Fibroblast of skin of right biceps (primary cell): ENCODE data around the gene PALM2AKAP2.

ENCODE experiments used
- DNase-seq: peaks from one replicate; pipeline ENCODE4 v3.0.0-alpha.2; 2013

Gene PALM2AKAP2

DNA sequence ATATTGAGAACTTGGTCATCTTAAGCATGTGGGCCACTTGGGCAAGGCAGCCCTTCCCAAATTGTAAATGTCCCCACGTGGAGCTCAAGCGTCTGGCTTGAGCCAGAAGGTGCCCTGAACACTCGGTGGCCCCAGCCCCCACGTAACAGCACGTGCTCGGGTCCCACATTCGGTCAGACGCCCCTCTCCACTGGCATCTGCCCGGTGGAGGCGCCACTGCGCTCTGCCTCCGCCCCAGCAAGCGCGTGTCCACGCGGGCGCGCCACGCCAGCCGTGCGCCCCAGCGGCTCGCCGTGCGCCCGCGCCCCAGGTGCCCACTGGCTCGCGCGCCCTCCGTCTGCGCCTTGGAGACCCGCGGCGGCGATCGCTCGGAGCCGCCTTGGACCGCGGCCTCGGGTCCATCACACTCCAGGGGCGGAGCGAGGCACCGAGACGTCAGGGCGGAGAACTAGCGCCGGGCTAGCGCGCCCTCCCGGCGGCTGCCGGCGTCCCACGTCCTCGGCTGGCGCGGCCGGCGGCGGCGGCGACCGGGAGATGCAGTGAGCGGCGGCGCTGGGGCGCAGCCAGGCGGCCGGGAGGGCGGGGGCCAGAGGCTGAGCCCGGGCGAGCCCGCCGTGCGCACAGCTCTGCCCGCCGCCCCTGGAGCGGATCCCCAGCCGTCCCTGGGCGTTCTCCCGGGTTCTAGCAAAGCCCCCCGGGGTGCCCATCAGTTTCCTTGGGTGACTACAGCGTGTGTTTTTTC is at the start of gene PALM2AKAP2:
TSS of gene PALM2AKAP2 (plus strand) at position 488 of the 742 bp plus-strand sequence. CDS start 291 bp downstream, outside the sequence.
- DNase-seq = peak; percentile 85

DNA sequence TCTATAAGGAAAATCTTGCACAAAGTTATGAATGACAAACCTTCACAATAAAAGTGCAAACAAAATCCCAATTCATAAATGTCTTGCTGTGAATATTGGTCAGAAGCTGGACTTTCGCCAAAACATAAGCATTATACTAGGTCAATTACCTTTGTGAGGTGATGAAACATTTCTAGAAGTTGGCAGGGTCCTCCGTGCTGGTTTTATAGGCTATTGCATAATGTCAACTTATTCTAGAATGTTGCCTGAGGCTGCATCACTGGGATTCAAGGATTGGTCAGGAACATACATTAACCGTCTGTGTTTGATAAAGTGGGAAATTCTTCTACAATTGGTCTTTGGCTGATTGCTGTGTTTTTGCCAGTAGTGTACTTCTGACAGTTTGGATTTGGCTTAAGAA is 49.8 kb upstream of the PALM2AKAP2 start:
- DNase-seq = peak; percentile 71

DNA sequence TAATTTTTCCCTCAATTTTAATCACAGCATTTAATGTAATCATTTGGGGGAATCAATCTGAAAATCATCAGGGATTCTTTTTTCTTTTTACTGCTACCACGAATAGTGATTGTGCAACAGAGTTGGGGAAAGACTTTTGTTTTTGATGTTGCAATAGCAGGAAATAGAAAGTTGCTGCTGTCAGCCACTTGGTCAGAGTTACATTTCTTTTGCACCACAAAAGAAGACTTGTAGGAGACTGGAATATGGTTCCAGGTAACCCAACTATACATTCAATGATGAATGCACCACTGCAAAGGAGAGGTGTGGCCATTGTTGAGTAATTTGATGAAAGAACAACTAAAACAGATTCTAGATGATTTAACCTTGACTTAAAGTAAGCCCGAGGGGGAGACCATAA is 46.3 kb upstream of the PALM2AKAP2 start:
- peak; percentile 75 for DNase-seq

DNA sequence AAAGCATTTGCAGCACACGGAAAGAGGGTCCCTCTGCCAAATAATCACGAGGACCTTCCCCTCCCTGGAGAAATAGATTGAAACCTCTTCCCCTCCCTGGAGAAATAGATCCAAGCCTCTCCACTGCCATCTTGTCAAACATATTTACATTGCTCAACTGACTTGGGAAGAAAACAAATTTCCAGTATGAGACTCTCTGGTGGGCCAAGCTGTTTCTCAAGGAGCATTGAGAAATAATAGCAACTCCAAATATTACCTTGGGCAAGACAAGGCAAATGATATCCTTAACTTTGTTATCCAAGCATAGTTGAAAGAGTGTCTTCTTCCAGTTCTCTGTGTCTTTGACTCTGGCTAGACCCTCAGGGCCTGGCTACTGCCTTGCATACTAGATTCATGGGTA is 45.2 kb upstream of the PALM2AKAP2 start:
- no peak for DNase-seq

GRCh38 chr9:109735801-109736200 is 44.2 kb upstream of the PALM2AKAP2 start:
- no peak for DNase-seq

GRCh38 chr9:109737295-109737694 is 42.7 kb upstream of the PALM2AKAP2 start:
- DNase-seq = no peak

DNA sequence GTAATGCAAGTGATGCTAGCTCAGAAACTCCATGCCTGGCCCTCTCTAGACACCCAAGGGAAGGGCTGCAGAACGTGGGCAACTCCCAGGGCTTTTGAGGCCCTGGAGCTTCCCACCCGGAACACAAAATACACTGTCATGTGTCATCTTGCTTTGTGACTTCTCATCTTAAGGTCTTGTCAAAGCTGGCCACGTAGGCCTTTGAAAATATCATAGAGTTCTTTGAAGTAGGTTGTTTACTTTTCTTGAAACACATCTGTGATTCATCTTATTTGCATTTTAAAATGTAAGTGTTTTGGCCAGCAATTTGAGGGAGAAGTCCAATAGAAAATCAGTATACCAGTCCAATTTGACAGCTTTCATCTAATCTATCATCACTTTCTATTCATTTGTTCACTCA is 40.2 kb upstream of the PALM2AKAP2 start:
- no peak for DNase-seq

- DNase-seq = peak; percentile 59
Observed at GRCh38 chr9:109742776-109743348, 37.1 kb upstream of the PALM2AKAP2 start.

DNA sequence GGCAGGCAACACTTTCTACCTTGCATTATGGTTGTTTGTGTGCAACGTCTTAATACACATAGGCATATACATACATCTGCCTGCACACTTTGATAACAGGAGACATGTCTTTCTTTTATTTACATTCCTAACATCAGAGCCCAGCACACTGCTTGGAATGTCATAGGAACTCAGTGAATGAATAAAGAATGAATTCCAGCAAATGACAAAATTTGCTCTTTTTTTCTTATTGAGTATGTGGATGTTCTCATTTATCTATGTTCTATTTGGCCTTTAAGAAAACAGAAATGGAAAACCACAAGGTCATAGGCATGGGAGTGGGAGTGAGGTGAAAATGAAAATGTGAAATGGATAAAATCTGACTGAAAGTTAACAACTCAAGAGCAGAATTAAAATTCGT is 36.3 kb upstream of the PALM2AKAP2 start:
- peak; percentile 52 for DNase-seq

- peak; percentile 72 for DNase-seq
Observed at GRCh38 chr9:109745335-109746283, 34.4 kb upstream of the PALM2AKAP2 start.

DNA sequence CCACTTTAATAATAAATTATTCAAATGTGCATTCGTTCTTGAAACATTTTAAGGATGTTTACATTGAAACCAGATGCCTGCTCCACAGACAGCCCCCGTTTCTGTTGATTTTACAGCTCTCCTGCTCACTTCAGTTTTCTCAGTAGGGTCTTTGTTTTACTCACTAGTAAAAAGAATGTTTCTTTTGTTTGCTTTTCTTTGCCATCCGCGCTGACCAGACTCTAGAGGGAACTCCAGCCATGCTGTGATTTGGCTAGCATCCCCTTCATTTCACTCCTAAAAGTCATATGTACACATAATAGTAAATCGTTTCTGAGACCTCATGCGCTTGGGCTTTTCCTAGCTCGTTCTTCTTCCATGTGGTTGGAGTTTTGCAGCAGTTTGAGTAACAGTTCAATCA is 28.7 kb upstream of the PALM2AKAP2 start:
- DNase-seq = peak; percentile 77

DNA sequence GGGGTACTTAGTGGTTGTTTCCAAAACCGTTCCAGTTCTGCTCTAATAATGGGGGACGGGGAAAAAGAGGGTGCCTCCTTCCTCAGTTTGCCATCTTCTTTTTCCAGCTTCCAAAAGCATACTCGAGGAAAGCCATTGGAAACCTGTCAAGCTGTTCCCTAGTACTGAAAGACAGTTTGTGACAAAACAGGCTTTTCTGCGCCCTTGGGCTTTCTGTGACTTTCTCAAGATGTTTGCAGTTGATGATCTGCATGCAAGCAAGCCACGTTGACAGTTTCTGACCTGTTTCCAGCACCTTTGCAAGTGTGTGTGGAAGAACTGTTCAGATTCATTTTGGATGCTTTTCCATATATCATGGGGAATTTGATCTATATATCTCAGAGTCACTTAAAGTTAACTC is 26.7 kb upstream of the PALM2AKAP2 start:
- DNase-seq = no peak

DNA sequence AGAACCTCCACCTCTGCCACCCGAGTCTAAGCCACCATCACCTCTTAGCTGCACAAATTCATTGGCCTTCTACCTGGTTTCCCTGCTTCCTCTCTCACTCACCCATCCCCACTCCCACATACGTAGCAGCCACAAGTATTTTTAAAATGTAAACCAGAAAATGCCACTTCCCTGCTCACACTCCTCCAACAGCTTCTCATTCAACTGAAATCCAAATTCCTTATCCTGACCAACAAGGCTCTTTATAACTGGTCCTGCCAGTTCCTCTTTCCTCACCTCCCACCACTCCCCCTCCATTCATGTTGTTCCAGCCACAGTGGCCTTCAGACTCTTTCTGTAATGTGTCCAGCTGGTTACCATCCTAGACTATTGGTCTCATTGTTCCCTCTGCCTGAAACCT is 25.0 kb upstream of the PALM2AKAP2 start:
- DNase-seq = peak; percentile 57

DNA sequence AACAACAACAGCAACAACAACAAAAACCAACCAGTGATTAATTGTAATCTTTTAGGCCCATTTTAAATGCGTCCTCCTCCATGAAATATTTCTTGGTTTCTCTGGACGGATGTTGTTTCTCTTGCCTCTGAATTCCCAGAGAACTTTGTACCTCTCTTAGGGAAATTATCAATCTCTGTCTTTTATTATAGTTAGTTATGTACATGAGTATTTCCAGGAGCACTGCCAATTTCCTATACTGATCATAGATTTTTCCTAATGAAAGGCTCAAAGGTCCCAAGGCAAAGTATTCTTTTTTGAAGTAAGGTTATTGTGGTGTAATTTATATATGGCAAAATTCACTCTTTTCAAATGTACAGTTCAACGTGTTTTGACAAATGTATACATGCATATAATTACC is 20.4 kb upstream of the PALM2AKAP2 start:
- DNase-seq = no peak

DNA sequence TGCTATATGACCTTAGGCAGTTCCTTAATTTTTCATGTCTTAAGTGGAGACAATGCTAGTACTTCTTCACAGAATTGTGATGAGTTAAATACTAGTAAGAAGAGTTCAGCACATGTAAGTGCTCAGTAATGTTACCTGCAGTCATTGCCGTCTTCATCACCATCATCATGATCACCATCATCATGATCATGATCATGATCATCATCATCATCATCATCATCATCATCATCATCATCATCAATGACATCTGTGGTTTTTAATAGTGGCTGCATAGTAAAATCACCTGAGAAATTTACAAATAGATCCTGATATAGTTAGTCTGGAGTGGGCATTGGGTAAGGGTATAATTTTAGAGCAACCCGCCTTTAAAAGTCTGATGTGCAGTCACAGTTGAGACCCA is 14.7 kb upstream of the PALM2AKAP2 start:
- no peak for DNase-seq

- no peak for DNase-seq
Observed at GRCh38 chr9:109765830-109766229, 14.2 kb upstream of the PALM2AKAP2 start.

DNA sequence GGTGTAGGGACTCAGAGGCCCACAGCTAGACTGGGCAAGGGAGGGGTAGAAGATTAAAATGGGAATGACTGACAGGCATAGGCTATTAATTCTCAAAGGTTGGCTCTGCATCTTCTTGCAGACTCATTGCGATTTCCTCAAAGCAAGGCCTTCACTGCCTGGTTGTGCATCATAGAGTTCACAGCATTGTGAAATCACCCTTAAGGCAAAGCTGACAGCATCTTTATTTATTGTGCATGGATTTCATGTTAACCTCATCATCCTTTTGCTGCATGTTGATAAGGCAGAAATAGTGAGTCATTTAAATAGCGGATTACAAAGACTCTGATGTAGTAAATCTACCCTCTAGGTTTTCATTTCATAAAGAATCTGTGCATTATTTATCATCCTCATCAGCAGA is 13.6 kb upstream of the PALM2AKAP2 start:
- DNase-seq = peak; percentile 93

GRCh38 chr9:109767404-109767803 is 12.6 kb upstream of the PALM2AKAP2 start:
- peak; percentile 32 for DNase-seq

- no peak for DNase-seq
Observed at GRCh38 chr9:109767814-109768213, 12.2 kb upstream of the PALM2AKAP2 start.

DNA sequence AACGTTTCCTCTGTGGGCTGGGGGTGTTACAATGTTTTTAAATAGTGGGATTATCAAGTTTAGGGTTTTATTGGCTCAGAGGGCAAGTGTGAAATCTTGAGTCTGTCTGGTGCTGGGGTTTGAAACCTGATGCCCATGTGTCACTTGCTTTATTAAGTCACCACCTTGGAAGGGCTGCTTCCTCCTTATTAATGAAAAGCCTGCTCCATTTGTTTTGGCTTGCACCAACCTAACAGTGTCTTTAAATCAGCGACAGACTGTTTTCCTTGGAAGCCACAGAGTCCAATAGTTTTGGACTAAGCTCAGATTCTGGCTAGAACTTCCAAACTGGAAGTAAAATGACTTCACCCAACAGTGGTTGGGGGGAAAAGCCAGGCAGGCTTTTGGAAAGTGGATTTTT is 10.7 kb upstream of the PALM2AKAP2 start:
- DNase-seq = peak; percentile 63

DNA sequence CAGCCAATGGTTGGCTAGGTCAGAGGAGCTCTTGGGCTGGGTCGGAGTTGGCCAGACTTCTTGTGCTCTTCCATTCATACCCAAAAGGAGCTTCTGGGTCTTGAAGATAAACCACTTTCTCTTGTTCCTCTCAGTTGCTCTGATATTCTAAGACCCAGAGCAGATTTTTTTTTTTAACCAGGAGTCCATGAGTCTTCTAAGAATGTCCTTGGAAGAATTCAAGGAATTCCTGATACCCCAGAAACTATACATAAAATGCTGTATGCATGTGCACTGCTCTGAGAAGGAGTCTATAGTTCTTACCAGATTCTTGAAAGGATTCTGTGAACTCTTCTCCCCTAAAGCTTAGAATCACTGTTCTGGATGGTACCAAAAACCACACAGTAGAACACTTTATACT is 9.9 kb upstream of the PALM2AKAP2 start:
- peak; percentile 65 for DNase-seq

GRCh38 chr9:109771087-109771486 is 8.9 kb upstream of the PALM2AKAP2 start:
- DNase-seq = peak; percentile 99

GRCh38 chr9:109771796-109772531 is 8.0 kb upstream of the PALM2AKAP2 start:
- DNase-seq = peak; percentile 88
